Measurements from ENCODE around the gene PDZD8.

- TF ChIP-seq EZH2phosphoT487 (IDR thresholded peaks at IDR 0.05; ENCODE audit: insufficient read depth, low read depth): no peak
- no peak for TF ChIP-seq EZH2 (IDR thresholded peaks at IDR 0.05; ENCODE audit: insufficient read depth, poor library complexity, severe bottlenecking)
These were observed 116.0 kb downstream of the PDZD8 start for GRCh38 chr10:117259279-117259678.

All from GM23248 (cell line).